GM21526 (cell line): ENCODE measurements around the gene PACS1.
"Not testable (repeated sequence)": the region's sequence is repeated elsewhere in the genome, so short reads cannot be mapped to it uniquely, and the experiment has no call there.

ENCODE experiments used
- ATAC-seq: cut with Tn5 transposase; IDR thresholded peaks from one replicate; pipeline ENCODE4 v1.9.1; 2021; ENCODE audit warnings: moderate library complexity; ENCODE audit not compliant: unreplicated experiment, low FRiP score

PACS1 gene

DNA sequence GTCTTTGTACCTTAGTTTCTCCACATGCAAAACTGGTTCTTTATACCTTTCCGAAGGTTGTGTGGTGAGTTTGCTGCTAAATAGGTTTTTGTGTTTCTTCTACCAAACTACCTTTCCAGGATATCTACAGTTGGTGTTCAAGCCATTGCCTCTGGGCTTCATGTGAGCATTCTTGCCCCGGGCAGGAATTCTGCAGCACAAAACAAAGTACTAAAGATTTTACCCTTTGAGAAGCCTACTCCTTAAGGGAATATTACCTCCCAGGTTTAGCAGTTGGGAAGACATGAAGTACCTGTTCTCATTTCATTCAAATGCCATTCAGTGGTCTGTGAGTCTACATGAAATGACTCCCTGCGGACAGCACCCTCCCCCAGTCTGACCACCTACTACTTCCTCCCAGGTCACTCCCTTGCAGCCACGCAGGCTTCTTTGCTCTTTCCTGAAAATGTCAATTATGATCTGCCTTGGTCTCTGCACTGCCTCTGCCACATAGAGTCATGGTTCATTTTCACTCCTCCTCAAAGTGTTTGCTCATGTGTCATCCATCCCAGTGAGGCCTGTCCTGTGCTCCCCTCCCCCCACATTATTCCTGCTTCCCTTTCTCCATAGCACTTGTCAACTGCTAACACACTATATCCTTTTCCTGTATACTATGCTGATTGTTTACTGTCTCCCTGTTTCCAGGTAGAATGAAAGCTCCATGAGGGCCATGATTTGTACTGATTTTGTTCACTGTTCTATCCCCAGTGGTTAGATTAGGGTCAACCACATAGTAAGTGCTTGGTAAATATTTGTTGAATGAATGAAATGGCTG is 36.9 kb downstream of the PACS1 start:
- no peak for ATAC-seq

DNA sequence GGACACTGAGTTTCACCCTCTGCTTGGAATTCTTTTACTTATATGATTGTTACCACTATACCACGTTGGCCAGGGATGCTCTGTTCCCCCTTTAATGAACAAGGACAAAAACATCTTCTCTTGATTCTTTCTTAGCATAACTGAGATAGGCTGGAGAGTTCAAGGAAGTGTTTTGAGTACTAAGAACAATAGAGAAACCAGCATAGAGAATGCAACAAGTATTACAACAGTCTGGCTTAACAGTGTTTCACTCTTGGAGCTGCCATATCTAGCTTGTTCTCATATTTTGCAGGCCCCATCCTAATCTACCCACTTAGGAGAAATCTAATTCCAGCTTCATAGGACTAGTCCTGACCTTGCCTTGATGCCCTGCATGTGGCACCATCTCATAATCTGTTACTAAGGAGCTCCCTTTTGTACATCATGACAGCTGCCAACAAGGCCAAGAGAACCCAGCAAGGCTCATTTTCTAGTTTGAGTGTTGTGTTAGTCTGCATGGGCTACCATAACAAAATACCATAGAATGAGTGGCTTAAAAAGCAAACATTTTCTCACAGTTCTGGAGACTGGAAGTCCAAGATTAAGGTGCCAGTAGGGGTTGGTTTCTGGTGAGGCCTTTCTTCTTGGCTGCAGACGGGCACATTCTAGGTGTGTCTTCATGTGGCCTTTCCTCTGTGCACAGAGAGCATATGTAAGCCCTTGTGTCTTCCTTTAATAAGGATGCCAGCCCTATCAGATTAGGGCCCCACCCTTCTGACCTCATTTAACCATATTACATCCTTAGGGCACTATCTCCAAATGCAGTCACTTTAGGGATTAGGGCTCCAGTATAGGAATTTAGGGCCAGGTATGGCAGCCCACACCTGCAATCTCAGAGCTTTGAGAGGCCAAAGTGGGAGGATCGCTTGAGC is 37.8 kb downstream of the PACS1 start:
- ATAC-seq: no peak

DNA sequence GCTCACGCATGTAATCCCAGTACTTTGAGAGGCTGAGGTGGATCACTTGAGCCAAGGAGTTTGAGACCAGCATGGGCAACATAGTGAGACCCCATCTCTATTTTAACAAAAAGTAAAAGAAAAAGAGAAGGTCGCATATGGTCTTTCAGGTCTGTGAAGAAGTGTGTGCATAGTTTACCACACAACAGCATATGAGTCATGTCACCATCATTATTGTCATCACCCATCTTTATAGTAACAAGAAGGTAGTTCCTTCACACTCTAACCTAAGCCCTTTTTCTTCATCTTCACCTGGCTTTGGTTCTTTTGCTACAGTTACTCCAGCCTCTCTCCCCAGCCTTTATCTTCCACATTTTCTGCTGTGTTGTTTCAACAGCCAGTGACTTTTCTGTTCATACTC is 39.2 kb downstream of the PACS1 start:
- ATAC-seq: no peak

DNA sequence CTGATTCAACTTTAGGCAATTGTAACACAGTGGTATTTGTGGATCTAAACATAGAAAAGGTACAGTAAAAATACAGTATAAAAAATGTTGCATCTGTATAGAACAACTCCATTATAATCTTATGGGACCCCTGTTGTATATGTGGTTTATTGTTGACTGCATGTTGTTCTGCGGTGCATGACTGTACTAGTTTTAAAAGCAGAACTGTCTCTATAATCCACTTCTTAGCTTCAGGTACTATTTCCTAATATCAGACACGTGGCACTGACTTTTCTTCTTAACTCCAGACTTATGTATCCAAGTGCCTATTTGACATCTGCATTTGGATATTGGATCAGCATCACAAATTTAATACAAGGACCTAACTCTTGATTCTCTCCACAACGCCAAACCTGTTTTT is 41.1 kb downstream of the PACS1 start:
- no peak for ATAC-seq

DNA sequence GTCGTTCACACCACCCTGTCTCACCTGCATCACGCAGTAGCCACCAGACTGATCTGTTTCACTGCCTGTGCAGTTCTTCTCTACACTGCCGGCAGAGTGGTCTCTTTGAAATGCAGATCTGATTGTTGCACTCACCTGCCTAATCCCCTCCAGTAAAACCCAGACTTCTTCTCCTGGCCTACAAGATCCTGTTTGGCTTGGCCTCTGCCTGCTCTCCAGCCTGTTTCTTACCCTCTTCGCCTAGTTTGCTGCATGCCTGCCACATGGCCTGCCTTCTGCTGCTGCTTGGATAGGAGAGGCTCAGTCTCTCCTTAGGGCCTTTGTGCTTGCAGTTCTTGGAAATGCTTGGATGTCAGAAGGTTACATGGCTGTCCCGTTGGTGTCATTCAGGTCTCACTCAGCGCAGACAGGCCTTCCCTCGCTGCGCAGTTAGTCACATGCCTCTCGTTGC is 42.0 kb downstream of the PACS1 start:
- no peak for ATAC-seq

DNA sequence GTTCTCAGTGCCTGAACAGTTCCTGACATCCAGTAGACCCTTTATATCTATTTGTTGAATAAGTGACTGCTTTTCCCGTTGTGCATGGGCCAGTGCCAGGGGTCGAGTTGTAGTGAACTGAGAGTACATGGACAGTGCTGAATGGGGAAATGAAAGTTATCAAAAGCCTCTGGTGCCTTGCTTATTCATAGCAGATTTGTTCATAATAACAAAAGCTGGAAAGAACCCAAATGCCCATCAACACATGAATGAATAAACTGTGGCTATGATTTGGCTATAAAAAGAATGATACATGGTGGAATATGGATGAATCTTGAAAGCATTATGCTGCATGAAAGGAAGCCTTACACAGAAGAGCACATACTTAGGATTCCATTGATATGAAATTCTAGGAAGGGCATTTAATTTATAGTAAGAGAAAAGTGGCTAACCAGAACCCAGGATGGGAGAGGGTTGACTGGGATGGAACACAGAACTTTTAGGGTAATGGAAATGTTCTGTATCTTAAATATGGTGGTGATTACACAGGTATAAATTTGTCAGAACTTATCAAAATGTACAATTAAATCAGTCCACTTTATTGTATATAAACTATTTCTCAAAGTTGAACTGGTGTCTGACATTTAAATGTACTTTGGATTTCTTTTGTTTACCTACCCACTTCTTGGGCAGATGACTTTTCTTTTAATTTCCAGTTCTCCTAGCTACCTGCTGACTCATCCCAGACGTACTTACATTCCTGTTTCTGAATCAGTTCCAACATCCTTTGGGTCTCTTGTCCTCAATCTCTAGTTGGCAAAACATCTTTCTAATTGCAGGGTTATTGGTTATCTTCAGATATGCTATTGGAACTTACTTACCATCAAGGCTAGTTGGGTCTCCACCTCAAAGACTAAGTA is 42.8 kb downstream of the PACS1 start:
- ATAC-seq: no peak

DNA sequence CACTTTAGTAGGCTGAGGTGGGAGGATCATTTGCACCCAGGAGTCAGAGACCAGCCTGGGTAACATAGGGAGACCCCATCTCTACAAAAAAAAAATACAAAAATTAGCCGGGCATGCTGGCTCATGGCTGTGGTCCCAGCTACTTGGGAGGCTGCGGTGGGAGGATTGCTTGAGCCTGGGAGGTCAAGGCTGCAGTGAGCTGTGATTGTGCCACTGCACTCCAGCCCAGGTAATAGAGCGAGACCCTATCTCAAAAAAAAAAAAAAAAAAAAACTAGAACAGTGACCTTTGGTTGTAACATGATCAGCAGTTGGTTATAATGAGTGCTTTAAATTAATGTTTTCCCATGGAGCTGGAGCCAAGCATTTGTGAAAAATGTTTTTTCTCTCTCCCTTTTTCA is 44.9 kb downstream of the PACS1 start:
- ATAC-seq: not testable (repeated sequence)

DNA sequence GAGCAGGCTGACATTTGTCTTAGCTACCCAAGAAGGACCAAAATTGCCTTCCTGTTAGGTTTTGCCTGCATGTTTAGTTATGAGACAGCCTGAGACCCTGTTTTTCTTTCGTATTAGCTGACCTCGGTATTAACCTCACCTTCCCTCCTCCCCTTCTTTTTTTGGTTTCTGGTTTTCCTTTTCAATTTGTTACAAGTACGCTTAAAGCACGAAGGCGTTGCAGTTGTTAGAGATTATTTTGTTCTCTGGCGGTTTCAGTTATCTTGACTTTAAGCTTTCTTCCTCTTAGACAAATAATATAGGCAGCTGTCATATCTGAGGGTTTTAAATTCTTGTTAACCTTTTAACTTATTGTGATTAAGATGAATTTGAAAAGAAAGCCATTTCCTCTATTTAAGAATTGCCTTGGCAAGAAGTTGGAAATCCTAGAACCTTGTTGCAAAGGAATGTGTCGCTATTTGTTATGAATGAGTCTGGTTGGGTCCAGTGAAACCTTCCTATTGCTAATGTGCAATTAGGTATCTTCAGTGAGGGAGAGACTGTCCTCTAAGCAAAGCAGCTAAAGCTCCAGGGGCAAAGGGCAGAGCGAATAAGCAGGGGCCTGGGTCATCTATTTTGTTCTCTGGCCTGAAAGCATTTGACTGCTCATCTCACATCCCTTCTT is 45.7 kb downstream of the PACS1 start:
- peak; percentile 44 for ATAC-seq

DNA sequence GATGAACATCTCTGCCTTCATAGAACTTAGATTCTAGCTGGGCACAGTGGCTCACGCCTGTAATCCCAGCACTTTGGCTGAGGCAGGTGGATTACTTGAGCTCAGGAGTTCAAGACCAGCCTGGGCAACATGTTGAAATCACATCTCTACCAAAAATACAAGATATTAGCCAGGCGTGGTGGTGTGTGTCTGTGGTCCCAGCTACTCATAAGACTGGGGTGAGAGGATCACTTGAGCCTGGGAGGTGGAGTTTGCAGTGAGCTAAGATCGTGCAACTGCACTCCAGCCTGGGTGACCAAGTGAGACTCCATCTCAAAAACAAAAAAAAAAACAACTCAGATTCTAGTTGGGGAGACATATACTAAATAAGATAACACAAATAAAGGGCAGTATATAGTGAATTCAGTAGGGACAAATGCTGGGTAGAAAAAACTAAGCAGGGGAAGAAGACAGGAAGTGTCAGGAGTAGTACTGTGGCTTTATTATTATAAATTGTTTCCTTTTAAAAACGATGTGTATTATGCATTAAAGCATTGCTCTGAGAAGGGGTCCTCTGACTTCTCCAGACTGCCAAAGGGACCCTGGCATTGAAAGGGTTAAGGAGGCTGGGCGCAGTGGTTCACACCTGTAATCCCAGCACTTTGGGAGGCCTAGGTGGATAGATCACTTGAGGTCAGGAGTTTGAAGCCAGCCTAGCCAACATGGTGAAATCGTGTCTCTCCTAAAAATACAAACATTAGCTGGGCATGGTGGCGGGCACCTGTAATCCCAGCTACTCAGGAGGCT is 46.7 kb downstream of the PACS1 start:
- no peak for ATAC-seq

DNA sequence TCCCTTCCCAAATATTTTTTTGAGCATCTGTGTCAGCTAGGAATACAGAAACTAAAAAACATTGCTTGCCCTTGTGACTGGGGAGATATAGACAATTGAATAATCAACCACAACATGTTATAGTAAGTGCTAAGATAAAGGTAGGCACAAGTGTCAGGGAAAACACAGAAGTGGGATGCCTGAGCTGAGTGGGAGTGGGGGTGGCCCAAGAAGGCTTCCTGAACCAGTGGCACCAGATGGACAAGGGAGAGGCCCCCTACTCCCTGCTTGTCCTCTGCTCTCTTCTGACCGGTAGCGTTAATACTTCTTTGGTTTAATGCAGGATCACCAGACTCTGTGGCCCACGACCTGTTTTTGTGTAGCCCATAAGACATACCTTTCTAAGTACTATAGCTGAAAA is 48.8 kb downstream of the PACS1 start:
- ATAC-seq: no peak

DNA sequence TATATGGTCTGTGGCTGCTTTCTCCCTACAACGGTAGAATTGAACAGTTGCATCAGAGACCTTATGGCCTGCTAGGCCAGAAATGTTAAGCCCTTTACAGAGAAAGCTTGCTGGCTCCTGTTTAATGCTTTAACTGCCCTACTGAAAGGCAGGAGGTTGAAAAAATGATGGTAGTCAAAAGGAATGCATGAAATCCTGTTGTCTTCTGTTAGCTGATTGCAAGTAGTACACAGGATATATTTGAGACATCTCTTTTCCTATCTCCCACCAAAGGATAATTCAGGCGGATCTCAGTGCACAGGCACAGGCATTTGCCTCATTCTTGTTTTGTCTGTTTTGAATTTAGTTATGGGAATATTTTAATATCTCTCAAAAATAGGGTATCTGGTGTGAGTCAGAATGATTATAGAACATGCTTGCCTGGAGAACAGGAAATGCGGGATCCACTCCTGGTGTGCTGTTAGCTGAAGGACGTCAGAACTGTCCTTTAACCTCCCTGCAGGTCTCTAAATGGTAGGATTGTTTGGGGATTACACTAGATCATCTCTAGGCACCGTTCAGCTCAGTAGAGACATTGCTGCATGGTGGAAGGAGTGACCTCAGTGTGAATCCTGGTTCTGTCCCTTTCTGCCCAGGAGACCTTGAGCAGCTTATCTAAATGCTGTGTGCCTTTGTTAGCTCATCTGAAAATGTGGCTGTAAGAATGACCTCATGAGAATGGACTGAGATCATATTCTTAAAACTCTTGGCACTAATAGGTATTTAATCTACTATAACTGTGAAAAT is 49.5 kb downstream of the PACS1 start:
- ATAC-seq: no peak

DNA sequence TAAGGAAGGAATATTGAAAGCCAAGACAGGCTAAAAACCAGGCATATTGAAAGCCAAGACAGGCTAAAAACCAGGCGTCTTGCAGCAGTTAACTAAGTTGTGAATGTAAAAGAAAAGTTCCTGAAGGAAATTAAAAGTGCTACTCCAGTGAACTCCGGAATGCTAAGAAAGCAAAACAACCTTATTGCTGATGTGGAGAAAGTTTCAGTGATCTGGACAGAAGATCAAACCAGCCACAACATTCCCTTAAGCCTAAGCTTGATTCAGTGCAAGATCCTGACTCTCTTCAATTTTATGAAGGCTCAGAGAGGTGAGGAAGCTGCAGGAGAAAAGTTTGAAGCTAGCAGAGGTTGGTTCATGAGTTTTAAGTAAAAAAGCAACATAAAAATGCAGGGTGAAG is 51.4 kb downstream of the PACS1 start:
- ATAC-seq: no peak

DNA sequence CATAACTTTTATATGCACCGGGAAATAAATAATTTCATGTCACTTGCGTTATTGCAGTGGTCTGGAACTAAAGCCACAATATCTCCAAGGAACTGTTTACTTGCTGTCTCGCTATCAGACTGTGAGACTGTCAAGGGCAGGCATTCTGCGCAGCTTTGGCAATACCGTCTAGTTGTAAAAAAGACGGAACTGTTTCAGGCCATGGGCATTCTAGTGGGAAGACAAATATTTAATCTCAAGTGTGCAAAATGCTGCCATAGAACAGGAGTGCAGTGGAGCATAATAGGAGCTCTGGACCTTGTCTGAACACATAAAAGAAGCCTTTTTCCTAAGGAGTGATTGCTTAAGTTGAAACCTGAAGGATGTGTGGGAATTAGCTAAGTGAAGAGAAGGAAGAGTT is 53.8 kb downstream of the PACS1 start:
- no peak for ATAC-seq

DNA sequence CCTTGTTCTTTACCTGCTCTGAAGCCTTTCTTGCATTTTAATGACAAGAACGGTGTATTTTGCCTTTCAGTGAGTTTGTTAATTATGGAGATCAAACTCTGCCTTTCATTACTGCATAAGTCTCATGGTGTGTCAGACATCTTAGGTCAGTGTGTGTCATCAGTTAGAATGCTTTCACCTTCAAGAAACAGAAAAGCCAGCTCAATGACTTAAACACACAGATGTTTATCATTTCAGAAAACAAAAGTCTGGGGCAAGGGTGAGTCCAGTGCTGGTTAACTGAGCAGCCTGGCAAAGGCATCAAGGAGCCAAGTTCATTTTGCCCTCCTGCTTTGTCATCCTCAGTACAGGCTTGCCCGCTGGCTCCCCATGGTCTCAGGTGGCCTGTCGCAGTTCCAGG is 54.5 kb downstream of the PACS1 start:
- no peak for ATAC-seq

DNA sequence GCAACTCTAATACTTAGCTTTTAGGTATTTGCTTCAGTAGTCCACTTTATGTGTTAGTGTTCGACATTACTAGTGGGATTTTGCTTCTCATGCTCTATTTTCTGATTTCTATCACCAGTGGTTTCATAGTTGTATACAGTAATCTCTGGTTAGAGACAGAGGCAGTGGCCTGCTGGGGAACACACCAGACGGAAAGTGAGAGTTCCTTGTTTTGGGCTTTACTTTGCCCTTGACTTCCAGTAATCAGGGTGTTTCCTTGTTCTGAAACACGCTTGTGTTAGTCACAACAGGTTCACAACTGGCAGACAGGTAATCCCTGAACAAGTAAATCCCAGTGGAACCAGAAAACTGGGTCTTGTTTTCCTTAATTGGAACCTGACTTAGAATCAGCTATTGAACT is 56.0 kb downstream of the PACS1 start:
- ATAC-seq: no peak

DNA sequence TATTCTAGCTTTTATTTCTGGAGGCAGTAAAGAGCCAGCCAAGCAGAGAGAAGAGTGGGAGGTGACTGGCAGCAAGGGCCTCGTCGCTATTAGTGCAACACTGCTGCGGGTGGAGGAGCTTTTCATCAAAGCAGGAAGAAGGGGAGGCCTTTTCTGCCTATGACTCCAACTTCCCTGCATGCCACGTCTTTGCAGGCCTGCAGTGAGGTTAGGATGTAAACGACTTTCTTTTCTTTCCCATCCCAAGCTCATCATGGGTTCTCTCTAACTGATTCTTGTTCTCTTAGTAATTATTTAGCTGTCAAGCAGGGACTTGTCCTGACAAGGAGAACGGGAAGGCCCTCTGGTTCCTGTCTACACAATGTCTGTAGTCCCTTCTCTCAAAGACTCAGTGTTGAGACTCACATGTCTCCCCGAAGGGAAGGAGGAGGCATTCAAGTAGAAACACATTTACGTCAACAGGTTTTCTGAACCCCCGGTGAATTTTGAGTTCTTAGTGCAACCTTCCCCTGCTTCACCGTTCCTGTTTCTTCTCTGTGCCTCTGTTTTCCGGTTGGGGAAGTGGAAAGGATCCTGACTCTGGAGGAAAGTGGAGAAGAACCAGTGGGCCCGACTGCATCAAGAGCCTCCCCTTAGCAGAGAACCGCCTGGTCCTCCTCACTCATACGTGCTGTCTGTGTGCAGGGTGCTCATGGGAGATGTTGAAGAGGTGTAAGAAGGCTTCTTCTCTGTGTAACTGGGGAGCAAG is 56.9 kb downstream of the PACS1 start:
- ATAC-seq: no peak

DNA sequence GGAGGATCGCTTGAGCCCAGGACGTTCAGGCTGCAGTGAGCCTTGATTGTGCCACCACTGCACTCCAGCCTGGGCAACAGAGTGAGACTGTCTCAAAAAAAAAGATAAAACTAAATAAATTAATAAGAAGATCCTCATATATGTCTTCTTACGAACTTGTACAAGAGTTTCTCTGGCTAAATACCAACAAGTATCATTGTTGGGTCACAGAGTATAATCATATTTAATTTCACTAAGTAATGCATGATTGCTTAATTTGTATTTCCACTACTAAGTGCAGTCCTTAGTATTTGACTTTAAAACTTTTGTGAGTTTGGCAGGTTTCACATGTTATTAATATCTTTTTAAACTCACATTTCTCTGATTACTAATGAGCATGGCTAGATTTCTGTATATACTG is 60.9 kb downstream of the PACS1 start:
- no peak for ATAC-seq
